B cell (primary cell): ENCODE results near the gene KRT14. TPM values are rescaled to one million over a fixed set of nuclear protein-coding genes. Genes with fewer than 3 reads are reported as not detected.

Source experiments
- ATAC-seq: fragments of 200-7000 bp; cut with Tn5 transposase; one replicate; pipeline ENCODE4 v1.10.0; 2021; ENCODE audit warnings: low read depth, mild to moderate bottlenecking, moderate number of reproducible peaks, moderate library complexity
- CTCF ChIA-PET: fragments of 350-600 bp; sonication (Branson Sonifier 250); formaldehyde crosslinking; loops from one replicate; lab custom pipeline; 2021; ENCODE audit warnings: antibody characterized with exemption, inconsistent platforms; lab: Charles Lee
- POLR2A ChIA-PET: fragments of 350-600 bp; sonication (Branson Sonifier 250); formaldehyde crosslinking; loops from one replicate; lab custom pipeline; 2021; ENCODE audit warnings: antibody characterized with exemption; lab: Charles Lee
- DNase-seq: peaks from one replicate; pipeline ENCODE4 v3.0.0; 2013
- H2AFZ ChIP-seq: 2 replicates; pipeline ENCODE4 v1.6.1; 2012; ENCODE audit warnings: mild to moderate bottlenecking, low read depth, low read length; ENCODE audit not compliant: insufficient read depth, poor library complexity, severe bottlenecking
- H3K27ac ChIP-seq, 2 donors: 1 replicate in 1 of 2; 2 replicates in 1 of 2; pipeline ENCODE4 v1.5.1; 2012 to 2013; ENCODE audit warnings: low read length in 2 of 2, mild to moderate bottlenecking in 2 of 2, moderate library complexity in 1 of 2
- H3K27me3 ChIP-seq, 4 experiments: fragments of 200-600 bp in 1 of 4; sonication (generic) in 1 of 4; replicated peaks in 1 of 4; 1 replicate in 2 of 4; 2 replicates in 2 of 4; pipeline versions ENCODE4 v1.6.1 to v1.7.0; 2013 to 2016; ENCODE audit warnings: low read length in 3 of 4, mild to moderate bottlenecking in 2 of 4, mixed read lengths in 1 of 4, moderate library complexity in 1 of 4; ENCODE audit not compliant: insufficient read depth in 4 of 4, control insufficient read depth in 3 of 4; ENCODE audit errors: control extremely low read depth in 1 of 4
- H3K36me3 ChIP-seq, 2 experiments: replicated peaks in 1 of 2; 1 replicate in 1 of 2; 2 replicates in 1 of 2; pipeline versions ENCODE4 v1.6.1 to v1.7.1; 2013; ENCODE audit warnings: low read length in 1 of 2; ENCODE audit not compliant: insufficient read depth in 2 of 2, control insufficient read depth in 1 of 2; ENCODE audit errors: control extremely low read depth in 1 of 2, extremely low read depth in 1 of 2
- H3K4me1 ChIP-seq, 2 donors: fragments of 200-600 bp in 1 of 2; sonication (generic) in 1 of 2; 1 replicate in 1 of 2; 2 replicates in 1 of 2; pipeline versions ENCODE4 v1.5.1 to v1.6.1; 2013 to 2017; ENCODE audit warnings: low read length in 2 of 2; ENCODE audit not compliant: control insufficient read depth in 2 of 2, insufficient read depth in 2 of 2
- H3K4me2 ChIP-seq: replicated peaks from 2 replicates; pipeline ENCODE3; 2012; ENCODE audit warnings: mild to moderate bottlenecking, low read depth, low read length; ENCODE audit not compliant: poor library complexity, severe bottlenecking
- H3K4me3 ChIP-seq, 5 experiments: fragments of 200-600 bp in 1 of 5; sonication (generic) in 1 of 5; 1 replicate in 3 of 5; 2 replicates in 2 of 5; pipeline versions ENCODE4 v1.5.1 to v1.7.0; 2011 to 2016; ENCODE audit warnings: low read length in 4 of 5, mild to moderate bottlenecking in 4 of 5, low read depth in 2 of 5, control low read depth in 1 of 5, moderate library complexity in 1 of 5; ENCODE audit not compliant: insufficient read depth in 1 of 5; ENCODE audit errors: control extremely low read depth in 1 of 5, extremely low read depth in 1 of 5
- H3K79me2 ChIP-seq: fragments of 200-600 bp; sonication (generic); one replicate; pipeline ENCODE4 v1.6.0; 2016; ENCODE audit warnings: low read length; ENCODE audit not compliant: control insufficient read depth, insufficient read depth
- H3K9ac ChIP-seq: fragments of 200-600 bp; sonication (generic); 2 replicates; pipeline ENCODE4 v1.6.1; 2017; ENCODE audit warnings: mild to moderate bottlenecking, low read length, moderate library complexity
- H3K9me3 ChIP-seq, 3 donors: one replicate each; pipeline versions ENCODE4 v1.6.1 to v1.7.1; 2013; ENCODE audit warnings: low read length in 2 of 3; ENCODE audit not compliant: control insufficient read depth in 2 of 3, insufficient read depth in 1 of 3; ENCODE audit errors: control extremely low read depth in 1 of 3
- H4K20me1 ChIP-seq: 2 replicates; pipeline ENCODE4 v1.6.0; 2012; ENCODE audit warnings: mild to moderate bottlenecking, low read length; ENCODE audit not compliant: insufficient read depth, control insufficient read depth, poor library complexity, severe bottlenecking
- H3K27ac Mint-ChIP-seq: one replicate; pipeline ENCODE4 v1.8.0; 2021; ENCODE audit warnings: mixed read lengths
- H3K27me3 Mint-ChIP-seq: one replicate; pipeline ENCODE4 v1.8.0; 2021; ENCODE audit warnings: mixed read lengths
- H3K4me1 Mint-ChIP-seq: one replicate; pipeline ENCODE4 v1.8.0; 2021; ENCODE audit warnings: mixed read lengths
- H3K4me3 Mint-ChIP-seq: one replicate; pipeline ENCODE4 v1.8.0; 2021; ENCODE audit warnings: mixed read lengths
- H3K9me3 Mint-ChIP-seq: one replicate; pipeline ENCODE4 v1.8.0; 2022; ENCODE audit warnings: mixed read lengths; ENCODE audit not compliant: insufficient read depth
- EZH2 ChIP-seq: IDR thresholded peaks from 2 replicates; pipeline ENCODE4 v1.6.1; 2012; ENCODE audit warnings: borderline replicate concordance, low read depth, mild to moderate bottlenecking, moderate library complexity, low read length; ENCODE audit not compliant: insufficient read depth, poor library complexity, severe bottlenecking
- WGBS: methylation state at CpG from one replicate; pipeline ENCODE4 v1.1.5; 2013; ENCODE audit warnings: missing lambda C conversion rate; ENCODE audit not compliant: insufficient coverage; 5-methylcytosine and 5-hydroxymethylcytosine counted together
- intact Hi-C: fragments of 100-400 bp; cut with micrococcal nuclease; formaldehyde crosslinking; loops from one replicate; pipeline ENCODE4 v1.10.0; 2022
- polyA plus RNA-seq: library from polyadenylated mRNA; depleted of rRNA; stranded (reverse); fragments of >200 nt; gene quantifications from 2 replicates; pipeline ENCODE4 v1.2.3, GENCODE V29; 2012
- total RNA-seq, 2 donors: library from RNA; stranded (reverse); fragments of 120-200 nt in 1 of 2; gene quantifications; 1 replicate in 1 of 2; 2 replicates in 1 of 2; pipeline versions ENCODE4 v1.2.3 to v1.2.4, GENCODE V29; 2013 to 2022
- TF ChIP-seq, protein P1 (sequence below): fragments of 200-600 bp; IDR thresholded peaks from one replicate; pipeline ENCODE4 v1.8.0; 2022; ENCODE audit warnings: antibody characterized with exemption, mild to moderate bottlenecking

Gene KRT14
- total and polyA plus RNA-seq, 2 donors (not counting 1 experiment from before 2014, with no cell fraction given), result not detected

DNA sequence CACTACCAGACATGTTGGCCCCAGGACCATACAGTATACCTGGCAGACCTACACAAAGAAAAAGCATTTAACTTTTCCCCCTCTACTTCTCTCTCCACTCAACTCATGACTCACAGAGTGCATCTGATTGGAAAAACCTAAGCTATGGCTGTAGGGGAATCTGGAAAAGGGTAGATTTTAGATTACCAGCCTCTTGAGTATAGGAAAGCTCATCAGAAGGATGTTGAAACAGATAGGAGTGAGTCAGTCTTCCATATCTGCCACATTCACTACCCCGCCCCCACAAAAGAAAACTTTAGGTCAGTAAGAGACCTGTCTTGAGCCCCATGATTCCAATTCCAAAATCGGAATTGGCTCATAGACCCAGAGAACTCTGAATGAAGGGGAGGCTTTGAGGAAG, 27.1 kb downstream of the KRT14 start:
- no peak overlapping the region for H3K4me3 ChIP-seq
- no peak overlapping the region for H3K9ac ChIP-seq
- no peaks in the 10 kb centered on the region for H3K9me3 ChIP-seq
- H3K9me3 Mint-ChIP-seq, result no peaks in the 10 kb centered on the region
- no peaks in the 10 kb centered on the region for H3K4me1 Mint-ChIP-seq
- peaks cover 61% of the 10 kb centered on the region for H3K27me3 Mint-ChIP-seq
- TF ChIP-seq, protein P1, sequence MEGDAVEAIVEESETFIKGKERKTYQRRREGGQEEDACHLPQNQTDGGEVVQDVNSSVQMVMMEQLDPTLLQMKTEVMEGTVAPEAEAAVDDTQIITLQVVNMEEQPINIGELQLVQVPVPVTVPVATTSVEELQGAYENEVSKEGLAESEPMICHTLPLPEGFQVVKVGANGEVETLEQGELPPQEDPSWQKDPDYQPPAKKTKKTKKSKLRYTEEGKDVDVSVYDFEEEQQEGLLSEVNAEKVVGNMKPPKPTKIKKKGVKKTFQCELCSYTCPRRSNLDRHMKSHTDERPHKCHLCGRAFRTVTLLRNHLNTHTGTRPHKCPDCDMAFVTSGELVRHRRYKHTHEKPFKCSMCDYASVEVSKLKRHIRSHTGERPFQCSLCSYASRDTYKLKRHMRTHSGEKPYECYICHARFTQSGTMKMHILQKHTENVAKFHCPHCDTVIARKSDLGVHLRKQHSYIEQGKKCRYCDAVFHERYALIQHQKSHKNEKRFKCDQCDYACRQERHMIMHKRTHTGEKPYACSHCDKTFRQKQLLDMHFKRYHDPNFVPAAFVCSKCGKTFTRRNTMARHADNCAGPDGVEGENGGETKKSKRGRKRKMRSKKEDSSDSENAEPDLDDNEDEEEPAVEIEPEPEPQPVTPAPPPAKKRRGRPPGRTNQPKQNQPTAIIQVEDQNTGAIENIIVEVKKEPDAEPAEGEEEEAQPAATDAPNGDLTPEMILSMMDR, result no peak
- no peak for TF ChIP-seq EZH2
- H3K79me2 ChIP-seq, result no peaks in the 10 kb centered on the region
- no peaks in the 10 kb centered on the region for H3K36me3 ChIP-seq
- CTCF ChIA-PET, result interaction anchor here (3.9 kb wide), 1 partner anchor 10 kb away, joined by 20 read pairs; no protein-coding TSS in a partner anchor
- H3K4me1 ChIP-seq, result no peaks in the 10 kb centered on the region
- DNase-seq, result no peak
- H2AFZ ChIP-seq, result no peak overlapping the region
- intact Hi-C loops, result no loop called here
- no peak for ATAC-seq
- POLR2A ChIA-PET, result no interaction called here
- H4K20me1 ChIP-seq, result no peaks in the 10 kb centered on the region
- H3K27ac ChIP-seq, result no peak overlapping the region
- no peak overlapping the region for H3K4me2 ChIP-seq
- peaks cover 0 to 25% (median 10%) of the 10 kb centered on the region in 4 experiments for H3K27me3 ChIP-seq
- WGBS, result 80% methylated on average over 1 of the region's 2 CpGs
- no peak overlapping the region for H3K4me3 Mint-ChIP-seq
- no peak overlapping the region for H3K27ac Mint-ChIP-seq

DNA sequence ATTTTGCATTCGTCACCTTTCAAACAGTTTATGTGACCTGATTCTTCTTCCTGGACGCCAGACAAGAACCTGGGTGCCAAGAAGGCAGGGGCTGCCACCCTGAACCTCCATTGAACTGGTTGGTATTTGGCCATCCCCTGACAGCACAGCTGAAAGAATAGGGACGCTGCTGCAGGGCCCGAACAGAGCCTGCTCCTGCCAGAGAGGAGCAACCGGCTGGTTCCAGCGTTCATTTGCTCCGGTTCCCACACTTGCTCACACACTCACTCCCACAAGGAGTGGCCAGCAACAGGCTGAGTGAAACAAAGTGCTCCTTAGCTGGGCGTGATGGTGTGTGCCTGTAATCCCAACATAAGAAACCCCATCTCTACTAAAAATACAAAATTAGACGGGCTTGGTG, 29.8 kb downstream of the KRT14 start:
- Mint-ChIP-seq H3K4me3 (no peak overlapping the region), H3K27me3 (peaks cover 63% of the 10 kb centered on the region), H3K4me1 (no peaks in the 10 kb centered on the region), H3K27ac (no peak overlapping the region), H3K9me3 (no peaks in the 10 kb centered on the region)
- no peak overlapping the region for H3K4me3 ChIP-seq
- H4K20me1 ChIP-seq, result no peaks in the 10 kb centered on the region
- H3K4me2 ChIP-seq, result no peak overlapping the region
- no peaks in the 10 kb centered on the region for H3K9me3 ChIP-seq
- 85% methylated on average over 7 of the region's 9 CpGs for WGBS
- TF ChIP-seq, protein P1, result no peak
- no peak for TF ChIP-seq EZH2
- H3K27me3 ChIP-seq, result peaks cover 0 to 37% (median 3%) of the 10 kb centered on the region in 4 experiments
- no peak for DNase-seq
- intact Hi-C loops, result no loop called here
- no peak overlapping the region for H2AFZ ChIP-seq
- no peaks in the 10 kb centered on the region for H3K36me3 ChIP-seq
- POLR2A ChIA-PET, result no interaction called here
- no peaks in the 10 kb centered on the region for H3K4me1 ChIP-seq
- no peak for ATAC-seq
- no peak overlapping the region for H3K27ac ChIP-seq
- no peak overlapping the region for H3K9ac ChIP-seq
- no peaks in the 10 kb centered on the region for H3K79me2 ChIP-seq
- CTCF ChIA-PET, result interaction anchor here (0.5 to 3.9 kb wide), 4 partner anchors 7 to 698 kb away, joined by 3 to 20 read pairs (median 4); no protein-coding TSS in a partner anchor
